Jurkat, Clone E6-1 (cell line): ENCODE results near the gene DNAI2.

Experiments
- DNase-seq: peaks from one replicate; pipeline ENCODE4 v3.0.0-alpha.2; 2011; ENCODE audit warnings: low read depth, low spot score
- H3K4me3 ChIP-seq: 2 replicates; pipeline ENCODE4 v1.5.1; 2011; ENCODE audit warnings: mild to moderate bottlenecking, low read length, control low read depth, moderate library complexity

The DNAI2 gene

DNA sequence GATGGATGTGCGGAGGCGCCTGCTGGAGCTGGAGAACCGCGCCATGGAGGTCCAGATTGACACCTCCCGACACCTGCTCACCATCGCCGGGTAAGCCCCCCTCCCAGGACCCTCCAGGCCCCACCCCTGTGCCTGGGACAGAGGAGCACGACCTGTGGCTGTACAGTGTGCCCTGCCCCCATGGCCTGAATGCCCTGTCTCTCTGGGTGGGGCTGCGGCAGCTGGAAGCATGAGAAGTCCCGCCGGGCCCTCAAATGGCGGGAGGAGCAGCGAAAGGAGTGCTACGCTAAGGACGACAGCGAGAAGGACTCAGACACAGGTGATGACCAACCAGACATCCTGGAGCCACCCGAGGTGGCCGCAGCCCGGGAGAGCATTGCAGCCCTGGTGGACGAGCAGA lies 76.5 kb downstream of the DNAI2 start:
- DNase-seq = no peak
- H3K4me3 ChIP-seq = no peak overlapping the region

DNA sequence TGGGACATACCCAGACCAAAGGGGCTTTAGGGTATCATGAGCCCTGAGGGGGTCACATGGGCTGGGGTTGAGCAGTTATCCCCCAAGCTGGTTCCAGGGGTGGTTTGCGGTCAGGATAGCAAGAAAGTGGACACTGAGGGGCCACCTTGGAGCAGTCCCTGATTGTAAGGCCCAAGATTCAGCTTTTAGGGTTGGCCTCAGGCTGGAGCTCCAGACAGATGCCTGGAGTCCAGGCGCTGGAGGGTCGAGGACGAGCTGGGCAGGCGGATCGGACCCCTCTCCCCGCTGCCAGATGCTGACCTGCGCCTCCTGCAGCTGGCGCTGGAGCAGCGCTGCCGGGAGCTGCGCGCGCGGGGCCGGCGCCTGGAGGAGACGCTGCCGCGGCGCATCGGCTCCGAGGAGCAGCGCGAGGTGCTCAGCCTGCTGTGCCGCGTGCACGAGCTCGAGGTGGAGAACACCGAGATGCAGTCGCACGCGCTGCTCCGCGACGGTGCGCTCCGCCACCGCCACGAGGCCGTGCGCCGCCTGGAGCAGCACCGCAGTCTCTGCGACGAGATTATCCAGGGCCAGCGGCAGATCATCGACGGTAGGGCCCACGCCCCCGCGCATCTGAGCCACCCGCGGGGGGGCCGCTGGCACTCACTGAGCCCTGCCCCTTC lies 77.6 kb downstream of the DNAI2 start:
- no peak for DNase-seq
- H3K4me3 ChIP-seq = no peak overlapping the region

DNA sequence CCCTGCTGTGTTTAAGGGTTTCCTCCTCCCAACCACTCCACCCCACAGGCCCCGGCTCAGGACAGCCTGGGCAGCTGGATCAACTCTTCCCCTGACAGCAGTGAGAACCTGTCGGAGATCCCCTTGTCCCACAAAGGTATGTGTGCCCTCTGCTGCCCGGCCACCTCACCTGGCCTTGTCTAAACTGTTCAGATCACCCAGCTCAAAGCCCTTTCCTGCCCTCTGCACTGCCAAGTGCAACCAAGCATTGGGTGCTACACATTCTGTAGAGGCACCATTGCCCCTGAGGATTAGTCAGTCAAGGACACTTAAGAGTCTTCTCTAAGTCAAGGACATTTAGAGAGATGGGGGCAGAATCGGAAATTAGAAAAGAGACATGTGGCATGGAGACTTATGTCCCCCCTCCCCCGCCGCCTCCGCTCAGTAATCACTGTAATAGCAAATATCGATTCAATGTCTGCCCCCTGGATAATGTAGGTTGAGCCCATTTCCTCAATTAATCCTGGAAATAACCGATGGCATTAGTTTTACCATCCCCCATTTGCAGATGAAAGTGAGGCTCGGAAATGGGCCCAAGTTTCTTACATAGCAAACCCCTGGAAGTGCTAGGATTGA lies 79.5 kb downstream of the DNAI2 start:
- H3K4me3 ChIP-seq = no peak overlapping the region
- DNase-seq = no peak

DNA sequence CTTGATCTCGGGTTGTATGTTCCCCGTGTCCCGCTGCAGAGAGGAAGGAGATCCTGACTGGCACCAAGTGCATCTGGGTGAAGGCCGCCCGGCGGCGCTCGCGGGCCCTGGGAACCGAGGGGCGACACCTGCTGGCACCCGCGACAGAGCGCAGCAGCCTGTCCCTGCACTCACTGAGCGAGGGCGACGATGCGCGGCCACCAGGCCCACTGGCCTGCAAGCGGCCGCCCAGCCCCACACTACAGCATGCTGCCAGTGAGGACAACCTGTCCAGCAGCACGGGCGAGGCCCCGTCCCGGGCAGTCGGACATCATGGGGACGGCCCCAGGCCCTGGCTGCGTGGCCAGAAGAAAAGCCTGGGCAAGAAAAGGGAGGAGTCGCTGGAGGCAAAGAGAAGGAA lies 80.1 kb downstream of the DNAI2 start:
- no peak for DNase-seq
- no peak overlapping the region for H3K4me3 ChIP-seq

DNA sequence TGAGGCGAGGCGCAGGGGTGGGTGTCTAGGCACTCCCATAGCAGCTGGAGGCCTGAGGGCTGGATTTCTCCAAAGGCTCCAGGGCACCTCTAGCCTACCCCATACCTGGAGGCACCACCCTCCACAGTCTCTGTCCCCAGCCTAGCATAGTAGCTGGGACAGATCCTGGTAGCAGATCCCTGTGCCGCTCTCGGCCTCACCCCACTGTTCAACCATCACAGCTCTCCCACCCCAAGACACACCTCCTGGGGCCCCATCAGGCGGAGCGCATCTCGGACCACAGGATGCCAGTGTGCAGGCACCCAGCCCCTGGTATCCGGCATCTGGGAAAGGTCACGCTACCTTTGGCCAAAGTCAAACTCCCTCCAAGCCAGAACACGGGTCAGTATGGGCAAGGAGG lies 80.5 kb downstream of the DNAI2 start:
- no peak for DNase-seq
- H3K4me3 ChIP-seq = no peak overlapping the region

DNA sequence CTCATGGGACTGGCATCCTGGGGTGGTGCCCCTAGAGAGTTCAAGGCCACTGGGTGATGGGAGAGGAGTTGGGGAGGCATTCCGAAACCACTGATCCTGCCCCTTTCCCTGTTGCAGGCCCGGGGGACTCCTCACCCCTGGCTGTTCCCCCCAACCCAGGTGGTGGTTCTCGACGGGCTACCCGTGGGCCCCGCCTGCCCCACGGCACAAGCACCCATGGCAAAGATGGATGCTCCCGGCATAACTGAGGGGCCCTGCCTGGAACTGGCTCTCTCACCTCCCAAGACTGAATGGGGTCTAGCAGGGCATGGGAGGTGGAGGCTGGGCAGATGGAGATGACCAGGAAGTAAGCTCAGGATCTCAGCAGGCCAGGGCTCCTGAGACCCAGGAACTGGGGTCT lies 81.0 kb downstream of the DNAI2 start:
- no peak overlapping the region for H3K4me3 ChIP-seq
- DNase-seq = no peak

DNA sequence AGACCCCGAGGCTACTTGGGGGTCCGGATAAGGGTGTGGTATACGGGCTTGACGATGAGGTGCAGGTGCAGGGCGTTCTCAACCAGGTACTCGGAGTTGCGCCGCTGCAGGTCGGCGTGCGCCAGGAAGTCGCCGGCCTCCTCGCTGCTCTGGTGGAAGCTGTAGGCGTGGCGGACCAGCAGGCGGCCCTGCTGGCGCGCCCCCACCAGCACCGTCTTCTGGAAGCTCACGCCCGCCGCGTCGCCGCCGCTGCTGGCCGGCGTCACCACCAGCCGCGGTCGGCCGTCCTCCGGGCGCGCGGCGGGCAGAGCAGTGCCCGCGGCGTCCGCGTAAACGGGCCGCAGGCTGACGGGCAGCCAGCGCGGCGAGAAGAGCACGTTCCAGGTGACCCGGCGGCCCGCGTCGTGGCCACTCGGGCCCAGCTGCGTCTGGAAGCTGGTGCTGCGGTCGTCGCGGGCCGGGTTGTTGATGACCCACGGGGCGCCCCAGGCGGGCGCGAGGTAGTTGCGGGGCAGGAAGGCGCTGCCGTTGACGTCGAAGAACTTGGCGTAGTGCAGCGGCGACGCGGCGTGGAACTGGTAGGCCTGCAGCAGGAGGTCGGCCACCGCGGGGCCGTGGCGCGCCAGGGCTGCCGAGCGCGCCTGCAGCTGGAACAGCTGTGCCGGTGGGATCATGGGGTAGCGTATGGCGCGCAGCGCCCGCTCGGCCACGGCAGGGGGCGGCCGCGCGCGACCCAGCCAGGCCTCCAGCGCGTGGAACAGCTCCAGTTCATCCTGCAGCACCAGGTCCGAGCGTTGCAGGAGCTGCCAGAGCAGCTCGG lies 82.8 kb downstream of the DNAI2 start:
- DNase-seq = no peak
- no peak overlapping the region for H3K4me3 ChIP-seq

DNA sequence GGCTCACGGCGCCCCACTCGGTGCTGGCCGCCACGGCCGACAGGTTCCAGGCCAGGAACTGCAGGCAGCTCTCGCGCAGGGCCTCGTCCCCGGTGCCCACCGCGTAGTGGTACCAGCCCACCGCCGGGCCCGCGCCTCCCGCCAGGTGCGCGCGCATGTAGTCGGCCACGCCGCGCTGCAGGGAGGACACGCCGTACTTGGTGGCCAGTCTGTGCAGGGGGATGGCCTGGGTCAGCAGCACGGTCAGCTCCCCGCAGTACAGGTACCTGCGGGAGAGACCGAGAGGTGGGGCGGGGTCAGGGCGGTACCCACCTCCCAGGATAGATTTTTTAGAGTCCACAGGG lies 83.4 kb downstream of the DNAI2 start:
- DNase-seq = no peak
- no peak overlapping the region for H3K4me3 ChIP-seq

DNA sequence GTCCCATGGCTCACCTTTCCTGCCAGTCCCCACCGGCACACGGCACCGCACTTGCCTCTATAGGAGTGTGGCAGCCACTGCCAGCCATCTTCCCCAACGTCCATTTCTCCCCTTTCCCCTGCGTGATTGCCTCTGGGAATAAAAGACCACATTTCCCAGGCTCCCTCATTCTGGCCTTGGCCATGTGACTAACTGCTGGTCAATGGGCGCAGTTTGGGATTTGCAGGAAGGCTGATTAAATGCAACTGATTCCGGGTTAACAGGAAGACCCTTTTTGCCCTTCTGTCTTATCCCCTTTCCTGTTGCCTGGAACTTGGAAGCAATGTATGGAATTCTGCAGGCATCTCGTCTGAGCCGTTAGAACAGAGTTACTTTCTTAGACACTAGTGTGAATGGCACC lies 84.7 kb downstream of the DNAI2 start:
- H3K4me3 ChIP-seq = no peak overlapping the region
- DNase-seq = no peak

DNA sequence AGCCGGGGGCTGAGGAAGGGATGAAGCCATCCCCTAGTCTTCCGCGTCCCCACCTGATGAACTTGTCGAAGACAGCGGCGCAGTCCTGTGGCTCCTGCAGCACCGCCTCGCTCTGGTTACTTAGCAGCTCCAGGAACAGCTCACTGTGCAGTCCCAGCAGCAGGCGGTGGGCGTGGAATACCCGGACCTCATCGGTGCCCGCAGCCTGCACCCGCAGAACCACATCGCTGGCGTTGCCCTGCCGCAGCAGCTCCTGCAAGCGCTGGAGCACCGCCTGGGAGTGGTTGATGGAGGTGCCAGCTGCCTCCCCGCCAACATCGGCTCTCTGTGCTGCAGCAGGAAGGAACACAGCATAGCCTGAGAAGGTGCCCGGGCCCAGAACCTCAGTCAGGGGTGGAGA lies 85.9 kb downstream of the DNAI2 start:
- H3K4me3 ChIP-seq = no peak overlapping the region
- DNase-seq = no peak

DNA sequence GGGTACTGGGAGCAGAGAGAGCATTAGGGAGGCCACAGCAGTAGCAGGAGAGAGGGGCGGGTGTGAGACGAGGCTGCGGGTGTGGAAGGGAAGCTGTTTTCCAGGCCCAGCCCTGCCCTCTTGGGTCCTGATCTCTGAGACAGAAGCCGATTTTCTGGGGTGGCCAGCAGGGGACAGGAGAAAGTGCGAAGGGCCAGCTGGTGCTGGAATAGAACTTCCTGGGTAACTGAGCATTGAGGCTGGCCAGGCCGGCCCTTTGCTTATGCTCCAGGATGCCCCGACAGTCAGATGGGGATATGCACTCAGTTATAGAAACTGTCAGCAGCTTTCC lies 86.8 kb downstream of the DNAI2 start:
- H3K4me3 ChIP-seq = no peak overlapping the region
- DNase-seq = no peak

DNA sequence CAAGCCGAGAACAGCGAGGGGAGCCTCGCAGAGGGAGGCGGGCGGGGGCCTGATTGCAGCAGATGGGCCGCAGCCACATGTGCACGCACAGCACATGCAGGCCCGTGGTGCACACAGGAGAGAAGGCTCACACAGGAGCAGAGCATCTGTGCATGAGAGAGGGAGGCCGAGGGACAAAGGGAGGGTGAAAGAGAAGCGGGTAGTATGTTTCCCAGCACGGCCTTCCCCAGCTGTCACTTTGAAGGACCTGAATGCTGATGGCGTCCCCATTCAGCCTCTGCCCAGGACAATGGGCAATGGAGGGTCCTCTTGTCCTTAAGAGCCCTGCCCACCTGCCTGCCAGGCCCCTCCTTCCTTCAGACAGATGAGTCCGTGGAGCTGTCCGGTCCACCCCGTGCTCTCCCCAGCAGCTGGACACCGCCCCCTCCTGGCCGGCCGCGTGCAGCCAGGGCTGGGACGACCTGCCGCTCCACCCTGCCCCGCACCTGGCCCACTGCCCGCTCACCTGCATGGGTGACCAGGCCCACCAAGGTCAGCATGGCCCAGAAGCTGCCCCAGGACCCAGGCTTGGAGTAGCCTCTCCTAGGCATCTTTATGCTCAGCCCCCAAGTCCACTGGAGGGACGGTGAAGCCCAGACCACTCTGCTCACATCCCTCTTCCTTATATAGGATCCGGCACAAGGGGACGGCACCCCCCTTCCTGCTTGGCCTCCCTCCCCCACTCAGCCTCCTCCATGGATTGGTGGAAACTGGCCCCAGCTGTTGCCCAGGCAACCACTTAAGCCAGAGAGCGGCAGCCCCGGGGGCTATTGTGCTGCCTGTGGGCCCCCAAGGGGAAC lies 87.4 kb downstream of the DNAI2 start, which contains the start of gene BTBD17:
BTBD17 (minus strand) TSS at position 639 of the 839 bp plus-strand sequence; CDS start at position 590, 49 bp downstream.
- DNase-seq = no peak

DNA sequence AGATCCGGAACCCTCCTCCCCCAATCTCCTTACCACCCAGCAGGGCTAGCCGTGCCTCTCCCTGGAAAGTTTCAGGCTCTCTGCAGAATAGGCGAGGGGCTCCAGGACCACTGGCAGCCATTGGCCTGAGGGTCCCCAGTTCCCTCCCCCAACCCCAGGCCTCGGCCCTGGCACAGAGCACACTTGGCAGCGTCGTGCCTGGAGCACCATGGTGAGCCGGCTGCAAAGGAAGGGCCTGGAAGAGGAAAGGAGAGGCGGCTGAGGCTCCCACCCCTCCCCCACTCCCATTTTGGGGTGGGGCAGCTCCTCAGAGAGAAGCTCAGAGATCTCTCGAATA lies 88.0 kb downstream of the DNAI2 start:
- no peak overlapping the region for H3K4me3 ChIP-seq
- no peak for DNase-seq

More for the DNA sequence above, 87.4 kb downstream of the DNAI2 start, which contains the start of gene BTBD17:
- H3K4me3 ChIP-seq = no peak within 1 kb of the TSS

DNA sequence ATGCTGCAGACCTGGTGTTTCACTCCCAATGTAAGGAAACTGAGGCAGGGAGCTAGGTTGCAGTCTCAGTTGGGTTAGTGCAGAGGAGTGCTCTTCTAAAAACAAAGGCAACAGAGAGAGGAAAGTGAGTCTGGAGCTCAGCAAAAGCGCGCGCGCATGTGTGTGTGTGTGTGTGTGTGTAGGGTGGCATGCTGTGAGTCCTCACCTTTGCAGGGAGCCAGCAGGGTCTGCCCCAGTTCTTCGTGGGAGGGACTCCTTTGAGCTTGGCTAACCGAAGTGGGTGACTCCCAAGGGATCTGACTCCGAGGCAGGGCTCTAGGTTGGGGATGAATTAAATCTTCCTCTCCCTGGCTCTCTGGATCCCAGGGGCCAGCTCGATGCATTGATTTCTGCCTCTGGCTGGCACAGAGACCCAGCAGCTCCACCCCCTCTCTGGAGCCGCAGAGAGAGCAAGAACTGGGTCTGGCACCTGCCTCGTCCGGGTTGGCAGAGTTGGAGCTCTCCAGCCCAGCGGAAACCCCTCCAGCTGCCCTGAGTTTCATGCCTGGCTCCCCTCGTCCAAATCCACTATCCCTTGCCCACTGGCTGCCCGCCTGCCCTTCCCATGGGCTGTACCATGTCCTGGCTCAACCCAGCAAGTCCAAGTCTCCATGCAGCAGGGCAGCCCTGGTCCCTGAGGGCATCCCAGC lies 88.9 kb downstream of the DNAI2 start:
- DNase-seq = no peak
- no peak overlapping the region for H3K4me3 ChIP-seq
